Type B pancreatic cell (in vitro differentiated cells): ENCODE results near the gene RNASE11. TPM values are rescaled to one million over a fixed set of nuclear protein-coding genes. Genes with fewer than 3 reads are reported as not detected.

ENCODE experiments used
- DNase-seq: peaks from one replicate; pipeline ENCODE4 v3.0.0; 2021; ENCODE audit warnings: mixed read lengths; ENCODE audit not compliant: unreplicated experiment; ENCODE audit errors: extremely low spot score
- H3K27ac Mint-ChIP-seq: 2 replicates; pipeline ENCODE4 v1.8.0; 2021; ENCODE audit warnings: mild to moderate bottlenecking, mixed read lengths
- H3K27me3 Mint-ChIP-seq: 2 replicates; pipeline ENCODE4 v1.8.0; 2021; ENCODE audit warnings: mixed read lengths
- H3K36me3 Mint-ChIP-seq: 2 replicates; pipeline ENCODE4 v1.8.0; 2021; ENCODE audit warnings: mixed read lengths
- H3K4me1 Mint-ChIP-seq: one replicate; pipeline ENCODE4 v1.8.0; 2021; ENCODE audit warnings: mixed read lengths; ENCODE audit not compliant: unreplicated experiment
- H3K4me3 Mint-ChIP-seq: 2 replicates; pipeline ENCODE4 v1.8.0; 2021; ENCODE audit warnings: mild to moderate bottlenecking, mixed read lengths
- H3K9me3 Mint-ChIP-seq: 2 replicates; pipeline ENCODE4 v1.8.0; 2021; ENCODE audit warnings: mixed read lengths
- total RNA-seq: library from RNA; stranded (reverse); gene quantifications from 2 replicates; pipeline ENCODE4 v1.2.1, GENCODE V29; 2021; ENCODE audit warnings: low replicate concordance
- TF ChIP-seq, protein P1 (sequence below): fragments of 200-600 bp; sonication (generic); conservative IDR thresholded peaks from 2 replicates; pipeline ENCODE4 v1.5.0; 2021; ENCODE audit warnings: antibody characterized with exemption, mild to moderate bottlenecking

The RNASE11 gene
- total RNA-seq, 1 donor from 2014 or later, result not detected

DNA sequence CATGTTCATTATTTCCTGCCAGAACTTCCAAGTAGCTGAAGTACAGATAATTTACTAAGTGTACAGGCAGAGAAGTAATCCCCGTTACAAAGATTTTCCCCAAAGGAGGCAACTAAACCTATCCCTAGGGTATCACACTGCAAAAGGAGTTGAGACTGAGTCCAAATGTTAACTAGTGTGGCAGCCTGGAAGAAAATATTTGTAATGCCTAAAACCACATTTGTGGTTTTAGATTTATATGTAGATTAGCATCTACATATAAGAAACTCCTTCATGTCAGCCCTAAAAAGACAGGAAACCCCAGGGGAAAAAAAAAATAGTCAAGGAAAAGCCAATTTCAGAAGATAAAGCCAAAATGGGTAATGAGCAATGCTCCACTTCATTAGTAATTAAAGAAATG is 4.8 kb upstream of the RNASE11 start:
- Mint-ChIP-seq H3K4me1 (no peaks in the 10 kb centered on the region), H3K4me3 (no peak overlapping the region), H3K9me3 (no peaks in the 10 kb centered on the region), H3K36me3 (no peaks in the 10 kb centered on the region), H3K27ac (no peak overlapping the region), H3K27me3 (peaks cover 9% of the 10 kb centered on the region)
- TF ChIP-seq, protein P1, sequence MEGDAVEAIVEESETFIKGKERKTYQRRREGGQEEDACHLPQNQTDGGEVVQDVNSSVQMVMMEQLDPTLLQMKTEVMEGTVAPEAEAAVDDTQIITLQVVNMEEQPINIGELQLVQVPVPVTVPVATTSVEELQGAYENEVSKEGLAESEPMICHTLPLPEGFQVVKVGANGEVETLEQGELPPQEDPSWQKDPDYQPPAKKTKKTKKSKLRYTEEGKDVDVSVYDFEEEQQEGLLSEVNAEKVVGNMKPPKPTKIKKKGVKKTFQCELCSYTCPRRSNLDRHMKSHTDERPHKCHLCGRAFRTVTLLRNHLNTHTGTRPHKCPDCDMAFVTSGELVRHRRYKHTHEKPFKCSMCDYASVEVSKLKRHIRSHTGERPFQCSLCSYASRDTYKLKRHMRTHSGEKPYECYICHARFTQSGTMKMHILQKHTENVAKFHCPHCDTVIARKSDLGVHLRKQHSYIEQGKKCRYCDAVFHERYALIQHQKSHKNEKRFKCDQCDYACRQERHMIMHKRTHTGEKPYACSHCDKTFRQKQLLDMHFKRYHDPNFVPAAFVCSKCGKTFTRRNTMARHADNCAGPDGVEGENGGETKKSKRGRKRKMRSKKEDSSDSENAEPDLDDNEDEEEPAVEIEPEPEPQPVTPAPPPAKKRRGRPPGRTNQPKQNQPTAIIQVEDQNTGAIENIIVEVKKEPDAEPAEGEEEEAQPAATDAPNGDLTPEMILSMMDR, result no peak
- no peak for DNase-seq

- Mint-ChIP-seq H3K36me3 (no peaks in the 10 kb centered on the region), H3K4me3 (no peak within 1 kb of the TSS), H3K27me3 (peaks cover 9% of the 10 kb centered on the region), H3K4me1 (no peaks in the 10 kb centered on the region), H3K9me3 (no peaks in the 10 kb centered on the region), H3K27ac (no peak within 1 kb of the TSS)
- TF ChIP-seq, protein P1, result no peak
- DNase-seq, result no peak
Observed at GRCh38 chr14:20591235-20591634, 3.4 kb upstream of the RNASE11 start, which contains the start of gene RNASE12. Gene RNASE12, minus strand, starts transcription at chr14:20591376. Its CDS starts 653 bp downstream, at chr14:20590723.

DNA sequence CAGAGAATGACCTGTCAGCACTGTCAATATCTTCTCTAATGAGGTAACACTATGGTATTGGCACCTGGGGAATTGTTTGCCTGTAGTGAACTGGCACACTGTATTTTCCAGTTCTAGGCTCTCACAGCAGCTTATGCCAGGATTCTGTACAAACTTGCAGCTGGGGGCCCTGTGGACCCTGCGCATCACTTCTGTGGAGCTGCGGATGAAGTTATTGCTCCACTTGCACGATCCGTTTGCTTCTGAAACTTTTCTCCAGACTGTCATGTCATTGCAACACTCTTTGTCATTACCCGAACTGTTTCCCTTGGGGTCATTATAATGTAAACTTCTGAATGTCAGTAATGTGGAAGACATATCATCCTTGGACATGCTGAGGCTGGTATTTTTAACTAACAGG is 3.9 kb downstream of the RNASE11 start:
- DNase-seq, result no peak
- Mint-ChIP-seq H3K27ac (no peak overlapping the region), H3K4me1 (no peaks in the 10 kb centered on the region), H3K36me3 (no peaks in the 10 kb centered on the region), H3K9me3 (no peaks in the 10 kb centered on the region), H3K4me3 (no peak overlapping the region), H3K27me3 (peaks cover 6% of the 10 kb centered on the region)
- TF ChIP-seq, protein P1, result no peak

DNA sequence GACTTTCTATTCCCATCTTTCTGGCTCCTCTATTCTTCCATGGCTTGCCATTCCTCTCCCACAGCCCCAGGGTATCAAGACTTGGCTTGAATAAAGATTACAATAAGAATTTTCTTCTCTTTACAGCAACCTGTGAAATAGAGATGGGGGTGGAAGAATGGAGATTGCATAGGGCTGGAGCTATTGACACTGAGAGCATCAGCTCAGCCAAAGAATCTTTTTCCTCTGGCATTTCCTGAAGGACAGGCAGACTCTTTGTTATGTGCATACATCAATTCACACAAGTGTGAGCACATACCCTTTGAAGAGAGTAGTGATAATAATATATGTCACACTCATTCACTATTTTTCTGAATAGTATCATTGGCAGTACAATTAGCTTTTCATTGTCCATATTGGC is 4.7 kb downstream of the RNASE11 start:
- DNase-seq, result no peak
- TF ChIP-seq, protein P1, result no peak
- Mint-ChIP-seq H3K36me3 (no peaks in the 10 kb centered on the region), H3K27ac (no peak overlapping the region), H3K27me3 (peaks cover 6% of the 10 kb centered on the region), H3K9me3 (no peaks in the 10 kb centered on the region), H3K4me1 (no peaks in the 10 kb centered on the region), H3K4me3 (no peak overlapping the region)

DNA sequence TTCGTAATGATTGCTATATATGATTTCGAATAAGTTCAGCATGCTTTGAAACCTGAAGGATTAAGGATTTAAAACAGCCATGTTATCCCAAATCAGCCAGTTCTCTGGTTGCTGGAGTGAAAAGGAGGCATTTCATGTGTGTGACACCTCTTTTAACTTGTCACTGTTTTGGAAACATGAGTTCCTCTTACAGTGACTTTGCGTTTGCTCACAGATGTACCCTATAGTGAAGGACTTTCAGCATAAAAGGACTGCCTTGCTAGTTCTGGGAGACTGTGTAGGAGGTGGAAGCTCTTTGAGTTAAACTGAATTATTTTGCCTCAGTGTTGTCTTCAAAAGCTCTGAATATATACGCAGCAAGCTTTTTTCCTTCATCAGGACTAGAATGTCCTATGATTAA is 7.6 kb downstream of the RNASE11 start:
- H3K9me3 Mint-ChIP-seq, result no peaks in the 10 kb centered on the region
- TF ChIP-seq, protein P1, result no peak
- DNase-seq, result no peak
- H3K4me1 Mint-ChIP-seq, result no peaks in the 10 kb centered on the region
- H3K27ac Mint-ChIP-seq, result no peak overlapping the region
- H3K36me3 Mint-ChIP-seq, result no peaks in the 10 kb centered on the region
- no peak overlapping the region for H3K4me3 Mint-ChIP-seq
- peaks cover 6% of the 10 kb centered on the region for H3K27me3 Mint-ChIP-seq
